ENCODE measurements around the gene PDPN. TPM values are rescaled to one million over a fixed set of nuclear protein-coding genes. Genes with fewer than 3 reads are reported as not detected.
A peak's percentile ranks its signal among the peaks of the same experiment; 100 is the strongest.

Gene PDPN
- polyA plus RNA-seq, 1 donor (not counting 4 experiments of a cell fraction or from before 2014, with no cell fraction given): 29.9 TPM

GRCh38 chr1:13583966-13584791 is 547 bp downstream of the PDPN start:
- peak overlapping the region; percentile 89 for H3K9ac ChIP-seq (ENCODE audit: control insufficient read depth, extremely low read depth, insufficient read depth, low read length)

GRCh38 chr1:13584876-13585611 is 1.4 kb downstream of the PDPN start:
- H3K4me2 ChIP-seq (ENCODE audit: control insufficient read depth, extremely low read depth, insufficient read depth, low read depth, low read length): peak overlapping the region; percentile 86
- no peaks in the 10 kb centered on the region for H3K27me3 ChIP-seq (ENCODE audit: control insufficient read depth, extremely low read depth, insufficient read depth, low read length)
- peaks cover 2% of the 10 kb centered on the region for H3K9me1 ChIP-seq (ENCODE audit: control insufficient read depth, extremely low read depth, insufficient read depth, low read length)
- H3K4me1 ChIP-seq (ENCODE audit: control insufficient read depth, extremely low read depth, insufficient read depth, low read length): peaks cover 64% of the 10 kb centered on the region
- H3K9me3 ChIP-seq (ENCODE audit: control insufficient read depth, low read depth, low read length): no peaks in the 10 kb centered on the region
- dilution Hi-C loops (cut with MboI; ENCODE audit: extremely low pct_ligation_motif_present, low sequenced_read_pairs): no loop called here
- peak overlapping the region; percentile 62 to 79 (median 75) for H3K4me3 ChIP-seq (ENCODE audit: control insufficient read depth in 2 of 3, extremely low read depth in 1 of 3, insufficient read depth in 2 of 3, low read depth in 1 of 3, low read length in 3 of 3)
- peak overlapping the region; percentile 32 for H2AFZ ChIP-seq (ENCODE audit: control insufficient read depth, low read length)
- H3K79me2 ChIP-seq (ENCODE audit: control insufficient read depth, insufficient read depth, low read length): peaks cover 21% of the 10 kb centered on the region
- peak overlapping the region; percentile 89 for H3K9ac ChIP-seq (ENCODE audit: control insufficient read depth, extremely low read depth, insufficient read depth, low read length)
- H4K20me1 ChIP-seq (ENCODE audit: control insufficient read depth, extremely low read depth, insufficient read depth, low read length): no peaks in the 10 kb centered on the region
- no peak for TF ChIP-seq EZH2 (IDR thresholded peaks at IDR 0.05; ENCODE audit: low read length)
- no peak for TF ChIP-seq CTCF (optimal IDR thresholded peaks at IDR 0.05 in 1 of 3, IDR thresholded peaks at IDR 0.05 in 1 of 3, conservative IDR thresholded peaks at IDR 0.05 in 1 of 3; ENCODE audit: extremely low read depth in 1 of 3, insufficient read depth in 2 of 3, low read length in 3 of 3)
- FAIRE-seq (peak; percentile 44), DNase-seq (ENCODE audit: low read depth, low spot score) (no peak)
- no peaks in the 10 kb centered on the region for H3K36me3 ChIP-seq (ENCODE audit: control insufficient read depth in 2 of 2, extremely low read depth in 1 of 2, insufficient read depth in 2 of 2, low read length in 2 of 2)
- peak overlapping the region; percentile 89 for H3K27ac ChIP-seq (ENCODE audit: control insufficient read depth, insufficient read depth, low read length)

More at GRCh38 chr1:13583966-13584791, 547 bp downstream of the PDPN start:
- H3K27me3 ChIP-seq (ENCODE audit: control insufficient read depth, extremely low read depth, insufficient read depth, low read length): no peaks in the 10 kb centered on the region
- peak overlapping the region; percentile 62 to 79 (median 75) for H3K4me3 ChIP-seq (ENCODE audit: control insufficient read depth in 2 of 3, extremely low read depth in 1 of 3, insufficient read depth in 2 of 3, low read depth in 1 of 3, low read length in 3 of 3)
- no peaks in the 10 kb centered on the region for H4K20me1 ChIP-seq (ENCODE audit: control insufficient read depth, extremely low read depth, insufficient read depth, low read length)
- H3K36me3 ChIP-seq (ENCODE audit: control insufficient read depth in 2 of 2, extremely low read depth in 1 of 2, insufficient read depth in 2 of 2, low read length in 2 of 2): no peaks in the 10 kb centered on the region
- no peaks in the 10 kb centered on the region for H3K9me3 ChIP-seq (ENCODE audit: control insufficient read depth, low read depth, low read length)
- peak overlapping the region; percentile 89 for H3K27ac ChIP-seq (ENCODE audit: control insufficient read depth, insufficient read depth, low read length)
- H3K9me1 ChIP-seq (ENCODE audit: control insufficient read depth, extremely low read depth, insufficient read depth, low read length): peaks cover 2% of the 10 kb centered on the region
- dilution Hi-C loops (cut with MboI; ENCODE audit: extremely low pct_ligation_motif_present, low sequenced_read_pairs): no loop called here
- peak overlapping the region; percentile 86 for H3K4me2 ChIP-seq (ENCODE audit: control insufficient read depth, extremely low read depth, insufficient read depth, low read depth, low read length)
- H2AFZ ChIP-seq (ENCODE audit: control insufficient read depth, low read length): peak overlapping the region; percentile 88
- TF ChIP-seq EZH2 (IDR thresholded peaks at IDR 0.05; ENCODE audit: low read length): no peak
- no peak for TF ChIP-seq CTCF (optimal IDR thresholded peaks at IDR 0.05 in 1 of 3, IDR thresholded peaks at IDR 0.05 in 1 of 3, conservative IDR thresholded peaks at IDR 0.05 in 1 of 3; ENCODE audit: extremely low read depth in 1 of 3, insufficient read depth in 2 of 3, low read length in 3 of 3)
- peaks cover 57% of the 10 kb centered on the region for H3K4me1 ChIP-seq (ENCODE audit: control insufficient read depth, extremely low read depth, insufficient read depth, low read length)
- peaks cover 17% of the 10 kb centered on the region for H3K79me2 ChIP-seq (ENCODE audit: control insufficient read depth, insufficient read depth, low read length)
- FAIRE-seq (peak; percentile 85), DNase-seq (ENCODE audit: low read depth, low spot score) (no peak)

All from keratinocyte (primary cell).